Rectal smooth muscle tissue (tissue), 1 donor: ENCODE measurements around the gene LONP2.
"Not testable (repeated sequence)": the region's sequence is repeated elsewhere in the genome, so short reads cannot be mapped to it uniquely, and the experiment has no call there.

ENCODE experiments used
- H3K27ac ChIP-seq: one replicate; pipeline ENCODE4 v1.7.0; 2013; ENCODE audit warnings: low read depth, low read length, inconsistent platforms
- H3K27me3 ChIP-seq: one replicate; pipeline ENCODE4 v1.7.0; 2013; ENCODE audit warnings: low read length; ENCODE audit not compliant: control insufficient read depth, insufficient read depth
- H3K36me3 ChIP-seq: one replicate; pipeline ENCODE4 v1.7.0; 2013; ENCODE audit warnings: low read length; ENCODE audit not compliant: control insufficient read depth, insufficient read depth
- H3K4me1 ChIP-seq: one replicate; pipeline ENCODE4 v1.7.0; 2013; ENCODE audit warnings: low read length; ENCODE audit not compliant: control insufficient read depth, insufficient read depth
- H3K4me3 ChIP-seq: one replicate; pipeline ENCODE4 v1.7.0; 2013; ENCODE audit warnings: low read length
- H3K9ac ChIP-seq: one replicate; pipeline ENCODE4 v1.7.0; 2013; ENCODE audit warnings: low read length

LONP2 gene

DNA sequence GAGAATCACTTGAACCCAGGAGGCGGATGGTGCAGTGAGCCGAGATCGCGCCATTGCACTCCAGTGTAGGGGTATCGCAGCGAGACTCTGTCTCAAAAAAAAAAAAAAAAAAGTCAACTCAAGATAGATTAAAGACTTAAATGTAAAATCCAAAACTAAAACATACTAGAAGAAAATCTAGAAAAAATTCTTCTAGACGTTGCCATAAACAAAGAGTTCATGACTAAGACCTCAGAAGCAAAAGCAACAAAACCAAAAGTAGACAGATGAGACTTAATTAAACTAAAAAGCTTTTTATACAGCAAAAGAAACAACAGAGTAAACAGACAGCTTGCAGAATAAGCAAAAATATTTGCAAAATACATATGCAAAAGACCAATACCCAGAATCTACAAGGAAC is 64.4 kb downstream of the LONP2 start:
- H3K36me3 ChIP-seq: peaks cover 16% of the 10 kb centered on the region

DNA sequence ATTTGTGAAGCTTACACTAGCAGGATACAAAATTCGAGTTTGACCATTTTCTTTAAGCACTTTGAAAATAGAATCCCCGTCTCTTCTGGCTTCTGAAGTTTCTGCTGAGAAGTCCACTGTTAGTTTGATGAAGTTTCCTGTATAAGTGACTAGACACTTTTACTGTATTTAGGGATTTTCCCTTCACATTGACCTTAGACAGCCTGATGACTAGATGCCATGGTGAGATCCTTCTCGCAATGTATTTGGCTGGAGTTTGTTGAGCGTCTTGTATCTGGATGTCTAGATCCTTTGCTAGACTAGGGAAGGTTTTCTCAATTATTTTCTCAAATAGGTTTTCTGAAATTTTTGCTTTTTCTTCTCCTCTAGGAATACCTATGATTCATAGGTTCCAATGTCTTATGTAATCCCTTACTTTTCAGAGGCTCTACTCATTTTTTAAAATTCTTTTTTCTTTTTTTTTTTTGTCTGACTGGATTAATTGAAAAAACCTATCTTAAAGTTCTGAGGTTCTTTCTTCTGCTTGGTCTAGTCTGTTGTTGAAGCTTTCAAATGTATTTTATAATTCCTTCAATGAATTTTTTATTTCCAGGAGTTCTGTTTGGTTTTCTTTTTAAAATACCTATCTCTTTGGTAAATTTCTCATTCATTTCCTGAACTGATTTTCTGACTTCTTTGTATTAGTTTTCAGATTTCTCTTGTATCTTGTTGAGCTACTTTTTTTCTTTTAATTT is 67.0 kb downstream of the LONP2 start:
- Histone ChIP-seq H3K4me3 (no peak overlapping the region), H3K4me1 (no peaks in the 10 kb centered on the region), H3K36me3 (peaks cover 11% of the 10 kb centered on the region), H3K27me3 (no peaks in the 10 kb centered on the region), H3K27ac (no peak overlapping the region), H3K9ac (no peak overlapping the region)

More for the DNA sequence above, 64.4 kb downstream of the LONP2 start:
- Histone ChIP-seq H3K27ac (no peak overlapping the region), H3K9ac (no peak overlapping the region), H3K27me3 (no peaks in the 10 kb centered on the region), H3K4me3 (no peak overlapping the region), H3K4me1 (no peaks in the 10 kb centered on the region)

- not testable (repeated sequence) for H3K9ac ChIP-seq, H3K4me3 ChIP-seq, H3K36me3 ChIP-seq, H3K4me1 ChIP-seq, H3K27ac ChIP-seq, H3K27me3 ChIP-seq
These were observed 69.8 kb downstream of the LONP2 start for GRCh38 chr16:48313905-48314304.

DNA sequence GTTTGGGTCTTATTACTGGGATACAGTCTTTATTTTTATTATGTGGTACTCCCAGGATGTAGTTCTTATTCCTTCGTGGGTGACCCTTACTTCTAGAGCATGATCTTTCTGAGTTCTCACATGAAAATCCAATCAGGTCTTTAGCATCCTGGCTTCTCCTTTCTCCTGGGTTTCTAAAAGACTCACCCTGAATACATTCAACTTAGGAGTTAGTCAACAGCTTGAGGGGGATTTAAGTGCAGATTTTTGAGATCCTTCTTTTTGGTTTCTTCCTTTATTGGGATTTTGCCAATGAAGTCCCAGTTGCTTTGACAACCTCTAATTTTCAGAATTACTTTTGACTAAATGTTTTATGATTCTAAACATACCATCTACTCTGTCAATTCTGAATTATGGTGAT is 72.9 kb downstream of the LONP2 start:
- no peak overlapping the region for H3K9ac ChIP-seq
- H3K36me3 ChIP-seq: peaks cover 5% of the 10 kb centered on the region
- H3K4me1 ChIP-seq: no peaks in the 10 kb centered on the region
- no peak overlapping the region for H3K4me3 ChIP-seq
- no peak overlapping the region for H3K27ac ChIP-seq
- no peaks in the 10 kb centered on the region for H3K27me3 ChIP-seq

DNA sequence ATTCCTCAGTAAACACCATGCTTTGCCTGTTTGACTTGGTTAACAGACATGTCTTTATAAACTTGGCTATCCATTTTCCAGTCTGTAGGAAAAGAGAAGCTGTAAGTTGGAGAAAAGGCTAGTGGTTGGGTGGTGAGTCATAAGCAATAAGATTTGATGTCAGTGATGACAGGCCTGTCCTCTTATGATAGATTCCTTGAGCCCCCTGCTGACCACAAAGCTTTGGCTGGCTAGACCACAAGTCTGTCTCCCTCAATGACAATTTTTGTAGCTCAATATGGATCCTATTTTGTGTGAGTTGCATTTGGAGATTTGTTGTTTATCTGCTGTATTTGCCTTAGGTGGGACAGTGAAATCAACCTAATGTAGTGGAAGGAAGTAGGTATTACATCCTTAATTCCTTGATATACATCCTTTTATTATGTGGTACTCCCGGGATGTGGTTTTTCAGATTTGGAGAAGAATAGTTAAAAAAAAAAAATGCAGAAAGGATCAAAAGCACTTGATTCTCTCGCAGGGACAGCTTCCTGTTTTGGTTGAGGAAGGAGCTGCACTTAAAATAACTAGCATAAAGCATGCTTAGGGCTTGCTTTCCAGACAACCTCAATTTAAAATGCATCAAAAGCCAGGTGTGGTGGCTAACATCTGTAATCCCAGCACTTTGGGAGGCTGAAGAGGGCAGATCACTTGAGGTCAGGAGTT is 73.7 kb downstream of the LONP2 start:
- H3K4me3 ChIP-seq: no peak overlapping the region
- H3K27ac ChIP-seq: no peak overlapping the region
- H3K36me3 ChIP-seq: peaks cover 5% of the 10 kb centered on the region
- no peaks in the 10 kb centered on the region for H3K4me1 ChIP-seq
- no peaks in the 10 kb centered on the region for H3K27me3 ChIP-seq
- H3K9ac ChIP-seq: no peak overlapping the region

DNA sequence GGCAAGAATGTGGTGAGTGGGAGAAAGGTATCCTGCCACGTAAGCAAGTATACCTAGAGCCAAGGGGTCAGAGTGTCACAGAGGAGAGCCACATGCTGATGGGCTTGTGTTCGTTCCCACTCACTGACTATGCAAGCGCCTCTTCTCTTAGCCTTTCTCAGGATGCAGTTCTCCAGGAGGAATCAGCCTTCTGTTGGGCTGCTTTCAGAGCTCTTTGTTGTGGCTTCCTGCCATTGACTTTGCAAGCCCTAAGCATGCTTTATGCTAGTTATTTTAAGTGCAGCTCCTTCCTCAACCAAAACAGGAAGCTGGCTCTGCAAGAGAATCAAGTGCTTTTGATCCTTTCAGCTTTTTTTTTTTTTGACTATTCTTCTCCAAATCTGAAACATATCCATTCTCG is 74.5 kb downstream of the LONP2 start:
- Histone ChIP-seq H3K27ac (no peak overlapping the region), H3K9ac (no peak overlapping the region), H3K36me3 (peaks cover 3% of the 10 kb centered on the region), H3K4me1 (no peaks in the 10 kb centered on the region), H3K27me3 (no peaks in the 10 kb centered on the region), H3K4me3 (no peak overlapping the region)

GRCh38 chr16:48321317-48322036 is 77.4 kb downstream of the LONP2 start:
- Histone ChIP-seq H3K4me3 (no peak overlapping the region), H3K9ac (no peak overlapping the region), H3K27ac (no peak overlapping the region), H3K27me3 (no peaks in the 10 kb centered on the region), H3K36me3 (peaks cover 3% of the 10 kb centered on the region), H3K4me1 (no peaks in the 10 kb centered on the region)

GRCh38 chr16:48323783-48324775 is 80.0 kb downstream of the LONP2 start:
- Histone ChIP-seq H3K9ac (no peak overlapping the region), H3K4me3 (no peak overlapping the region), H3K27ac (no peak overlapping the region), H3K36me3 (no peaks in the 10 kb centered on the region), H3K4me1 (no peaks in the 10 kb centered on the region), H3K27me3 (no peaks in the 10 kb centered on the region)

DNA sequence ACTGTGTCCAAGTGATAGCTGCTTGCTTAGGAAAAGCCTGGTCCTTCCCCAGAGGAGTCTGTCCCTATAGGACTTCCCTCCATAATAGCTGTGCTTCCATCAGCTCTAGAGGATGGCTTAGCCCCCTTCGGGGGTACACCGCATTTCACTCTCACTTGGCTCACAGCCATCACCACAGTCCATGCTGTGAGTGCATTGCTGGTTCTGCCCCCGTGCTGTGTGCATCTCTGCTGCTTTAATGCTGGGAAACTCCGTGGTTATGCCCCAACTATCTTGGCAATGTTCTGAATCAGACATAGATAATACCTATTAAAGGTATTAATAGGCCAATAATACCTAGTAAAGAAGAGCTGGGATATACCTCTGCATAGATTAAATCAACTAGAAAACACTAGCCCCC is 82.8 kb downstream of the LONP2 start:
- H3K4me1 ChIP-seq: peaks cover 3% of the 10 kb centered on the region
- no peaks in the 10 kb centered on the region for H3K27me3 ChIP-seq
- no peak overlapping the region for H3K9ac ChIP-seq
- no peak overlapping the region for H3K4me3 ChIP-seq
- H3K27ac ChIP-seq: no peak overlapping the region
- H3K36me3 ChIP-seq: no peaks in the 10 kb centered on the region

DNA sequence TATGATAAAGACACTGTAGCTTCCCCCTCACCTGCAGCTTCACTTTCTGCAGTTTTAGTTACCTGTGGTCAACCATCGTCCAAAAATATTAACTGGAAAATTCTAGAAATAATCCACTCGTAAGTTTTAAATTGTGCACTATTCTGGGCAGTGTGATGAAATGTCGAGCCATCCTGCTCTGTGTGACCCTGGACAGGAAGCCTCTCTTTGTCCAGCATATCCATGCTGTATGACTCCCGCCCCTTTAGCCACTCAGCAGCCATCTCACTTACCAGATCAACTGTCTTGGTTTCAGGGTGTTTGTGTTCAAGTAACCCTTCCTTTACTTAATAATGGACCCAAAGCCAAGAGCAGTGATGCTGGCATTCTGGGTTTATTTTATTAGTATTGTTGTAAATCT is 85.0 kb downstream of the LONP2 start:
- Histone ChIP-seq H3K9ac (no peak overlapping the region), H3K4me3 (no peak overlapping the region), H3K4me1 (peaks cover 3% of the 10 kb centered on the region), H3K27ac (no peak overlapping the region), H3K27me3 (no peaks in the 10 kb centered on the region), H3K36me3 (peaks cover 3% of the 10 kb centered on the region)

DNA sequence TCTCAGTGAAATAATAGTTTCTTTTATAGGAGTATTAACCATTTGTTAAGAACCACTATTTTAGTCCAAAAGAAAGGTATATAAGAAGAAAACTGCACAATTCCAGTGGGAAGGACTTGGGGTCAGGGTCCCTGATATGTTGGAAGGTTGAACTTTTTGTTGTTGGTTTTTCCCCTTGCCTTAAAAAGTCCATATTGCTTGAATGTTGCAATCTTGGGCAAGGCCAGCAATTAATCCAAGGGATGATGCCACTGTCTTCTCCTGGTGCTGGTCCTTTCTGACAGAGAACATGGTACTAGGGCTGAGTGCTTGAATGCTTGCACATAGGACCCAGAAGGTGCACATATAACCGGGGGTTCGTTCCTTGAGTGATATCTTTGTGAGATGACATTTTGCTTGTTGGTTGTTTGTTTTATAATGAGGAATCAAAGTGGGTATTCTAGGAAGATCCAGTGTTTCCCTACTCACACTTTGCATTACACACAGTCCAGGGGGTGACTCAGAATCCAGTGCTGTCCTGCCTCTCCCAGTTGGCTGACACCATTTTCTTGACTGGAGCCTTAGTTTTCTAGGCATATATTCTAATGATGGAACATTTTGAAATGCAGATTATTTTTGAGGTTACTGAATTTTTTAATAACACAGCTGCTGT is 86.2 kb downstream of the LONP2 start:
- Histone ChIP-seq H3K9ac (no peak overlapping the region), H3K4me1 (peaks cover 3% of the 10 kb centered on the region), H3K27me3 (no peaks in the 10 kb centered on the region), H3K4me3 (no peak overlapping the region), H3K36me3 (peaks cover 10% of the 10 kb centered on the region), H3K27ac (no peak overlapping the region)
